Left forelimb (tissue), 1 donor: ENCODE results near the gene DCDC2.
"Not testable (repeated sequence)": the region's sequence is repeated elsewhere in the genome, so short reads cannot be mapped to it uniquely, and the experiment has no call there.

Experiments
- DNase-seq: peaks from one replicate; pipeline ENCODE4 v3.0.0-alpha.2; 2018; ENCODE audit warnings: low spot score

The DCDC2 gene

DNA sequence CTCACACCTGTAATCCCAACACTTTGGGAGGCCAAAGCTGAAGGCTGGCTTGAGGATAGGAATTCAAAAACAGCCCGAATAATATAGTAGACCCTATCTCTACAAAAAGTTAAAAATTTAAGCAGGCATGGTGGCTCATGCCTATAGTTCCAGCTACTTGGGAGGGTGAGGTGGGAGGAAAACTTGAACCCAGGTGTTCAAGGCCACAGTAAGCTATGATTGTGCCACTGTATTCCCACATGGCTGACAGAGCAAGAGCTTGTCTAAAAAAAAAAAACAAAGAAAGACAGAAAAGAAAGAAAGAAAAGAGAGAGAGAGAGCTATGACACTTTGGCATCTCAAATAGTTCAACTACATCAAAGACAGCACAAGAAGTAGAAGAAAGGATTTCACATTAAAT, 33.2 kb downstream of the DCDC2 start:
- DNase-seq, result no peak

DNA sequence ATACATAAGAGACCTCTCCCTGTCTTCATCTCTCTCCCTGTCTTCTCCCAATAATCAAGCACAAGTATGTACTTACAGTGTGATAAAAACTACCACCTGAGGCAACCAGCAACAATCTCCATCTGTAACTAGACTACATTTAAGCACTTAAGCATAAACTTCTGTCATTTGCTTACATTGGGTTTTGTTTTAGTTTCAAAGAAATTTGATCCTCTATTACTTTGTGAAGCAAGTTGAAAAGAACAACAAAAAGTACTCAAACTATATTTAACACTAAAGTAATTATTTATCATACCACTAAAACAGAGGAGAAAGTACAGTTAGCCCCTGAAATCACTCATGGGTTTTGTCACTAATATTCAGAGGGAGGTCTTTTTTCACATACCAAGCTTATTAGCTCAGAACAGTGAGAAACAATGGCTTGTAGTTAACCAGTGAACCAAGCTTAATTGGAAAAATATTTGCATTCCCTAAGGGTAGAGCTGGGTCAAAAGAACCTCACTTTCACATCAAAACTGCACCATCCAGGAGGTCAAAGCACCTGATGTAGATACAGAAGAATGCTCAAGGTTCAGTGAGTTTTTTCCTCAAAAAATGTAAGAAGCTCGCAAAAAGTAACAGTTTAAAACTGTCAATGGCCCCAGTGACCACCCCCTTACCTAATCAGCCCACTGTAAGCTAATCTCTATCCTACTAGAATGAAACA, 34.1 kb downstream of the DCDC2 start:
- no peak for DNase-seq

DNA sequence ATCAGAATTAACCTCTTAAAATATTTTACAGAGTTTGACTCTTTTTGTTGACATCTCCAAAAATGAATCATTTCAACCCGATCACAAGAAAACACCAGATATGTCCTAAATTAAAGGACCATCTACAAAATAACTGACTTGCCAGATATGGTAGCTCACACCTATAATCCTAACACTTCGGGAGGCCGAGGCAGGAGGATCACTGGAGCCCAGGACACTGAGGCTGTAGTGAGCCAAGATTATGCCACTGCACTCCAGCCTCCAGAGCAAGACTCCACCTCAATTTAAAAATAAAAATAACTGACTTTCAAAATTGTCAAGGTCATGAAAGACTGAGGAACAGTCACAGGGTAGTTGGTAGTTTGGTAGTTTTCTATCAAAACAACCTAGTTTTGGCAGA, 34.9 kb downstream of the DCDC2 start:
- DNase-seq, result no peak

DNA sequence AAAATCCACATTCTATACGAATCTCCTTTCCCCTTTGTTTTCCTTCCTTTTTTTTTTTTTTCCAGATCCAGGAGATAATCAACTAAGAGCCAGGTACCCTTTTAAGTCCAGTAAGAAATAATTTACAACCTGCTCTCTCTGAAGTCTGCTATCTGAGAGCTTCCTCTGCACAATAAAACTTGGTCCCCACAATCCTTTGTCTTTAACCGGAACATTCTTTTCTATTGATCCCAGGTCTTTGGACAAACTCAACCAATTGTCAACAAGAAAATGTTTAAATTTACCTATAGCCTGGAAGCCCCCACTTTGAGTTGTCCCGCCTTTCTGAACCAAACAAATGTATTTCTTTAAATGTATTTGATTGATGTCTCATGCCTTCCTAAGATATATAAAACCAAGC, 35.4 kb downstream of the DCDC2 start:
- DNase-seq, result not testable (repeated sequence)

DNA sequence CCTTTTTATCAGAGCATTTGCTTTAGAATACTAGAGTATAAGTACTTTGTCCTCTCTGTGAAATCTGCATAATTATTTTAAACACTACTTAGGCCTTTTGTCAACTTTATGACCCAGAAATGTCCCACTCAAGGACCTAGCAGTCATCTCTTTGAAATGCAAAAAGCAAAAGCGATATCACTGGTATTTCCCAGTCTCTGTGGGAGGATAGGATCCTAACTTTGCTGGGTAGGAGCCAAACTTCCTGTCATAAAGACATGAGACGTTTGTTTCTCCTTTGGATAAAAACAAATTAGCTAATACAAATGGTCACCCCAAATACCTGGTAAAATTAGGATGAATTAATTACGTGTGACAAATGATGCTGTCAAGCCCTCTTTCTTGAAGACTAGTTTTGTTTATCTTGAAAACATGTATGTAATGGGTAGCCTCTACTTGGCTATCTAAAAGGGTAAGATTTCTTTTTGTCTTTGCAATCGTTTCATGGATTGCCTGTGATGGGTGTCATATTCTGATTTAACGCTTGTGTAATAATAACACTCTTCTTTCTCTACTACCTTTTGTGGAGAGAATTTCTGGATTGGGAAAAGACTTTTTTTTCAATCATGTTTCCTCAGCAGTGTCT, 36.2 kb downstream of the DCDC2 start:
- no peak for DNase-seq

DNA sequence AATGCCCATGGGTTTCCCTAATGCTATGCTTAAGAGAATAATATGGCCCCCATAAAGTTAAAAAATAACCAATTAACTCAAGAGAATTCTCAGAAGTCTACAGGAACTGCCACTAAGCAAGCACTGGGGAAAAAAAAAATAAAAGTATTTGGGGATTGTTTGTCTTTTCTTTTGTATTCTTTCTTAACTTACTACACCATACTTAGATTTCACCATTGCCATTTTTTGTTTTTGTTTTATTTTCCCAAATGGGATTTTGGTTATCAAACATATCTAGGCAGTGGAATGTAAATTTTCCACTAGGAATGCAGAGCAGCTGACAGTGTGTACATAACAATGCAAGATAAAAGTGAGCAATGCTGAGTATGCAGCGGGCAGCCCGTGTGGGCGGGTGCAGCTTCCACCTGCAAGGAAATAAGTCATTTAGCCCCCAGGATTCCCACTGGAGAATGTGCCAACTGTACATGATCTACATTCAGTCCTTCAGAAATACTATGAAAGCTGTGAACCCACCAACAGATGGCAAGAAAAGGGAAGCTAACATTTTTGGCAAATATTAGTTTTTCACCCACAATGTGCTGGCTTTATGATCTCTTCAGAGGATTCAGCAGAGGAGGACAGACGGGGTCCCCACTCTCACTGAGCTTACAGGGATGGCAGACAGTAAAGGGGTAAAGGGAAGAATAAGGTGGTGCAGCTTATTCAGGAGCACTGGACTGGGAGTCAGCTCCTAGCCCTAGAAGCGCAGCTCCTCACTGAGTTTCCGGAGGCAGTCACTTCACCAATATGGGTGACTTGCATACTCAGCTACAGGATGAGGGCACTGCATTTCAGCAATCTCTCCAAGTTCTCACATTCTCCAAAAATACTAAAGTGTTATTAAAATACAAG, 44.4 kb downstream of the DCDC2 start:
- DNase-seq, result no peak

DNA sequence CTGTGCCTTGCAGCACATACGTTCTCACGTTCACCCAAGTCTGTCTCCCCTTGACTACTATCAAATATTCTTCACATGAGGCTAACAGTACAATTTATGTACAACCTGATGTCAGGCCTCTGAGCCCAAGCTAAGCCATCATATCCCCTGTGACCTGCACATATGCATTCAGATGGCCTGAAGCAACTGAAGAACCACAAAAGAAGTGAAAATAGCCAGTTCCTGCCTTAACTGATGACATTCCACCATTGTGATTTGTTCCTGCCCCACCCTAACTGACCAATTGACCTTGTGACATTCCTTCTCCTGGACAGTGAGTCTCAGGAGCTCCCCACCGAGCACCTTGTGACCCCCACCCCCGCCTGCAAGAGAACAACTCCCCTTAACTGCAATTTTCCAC, 46.1 kb downstream of the DCDC2 start:
- not testable (repeated sequence) for DNase-seq

DNA sequence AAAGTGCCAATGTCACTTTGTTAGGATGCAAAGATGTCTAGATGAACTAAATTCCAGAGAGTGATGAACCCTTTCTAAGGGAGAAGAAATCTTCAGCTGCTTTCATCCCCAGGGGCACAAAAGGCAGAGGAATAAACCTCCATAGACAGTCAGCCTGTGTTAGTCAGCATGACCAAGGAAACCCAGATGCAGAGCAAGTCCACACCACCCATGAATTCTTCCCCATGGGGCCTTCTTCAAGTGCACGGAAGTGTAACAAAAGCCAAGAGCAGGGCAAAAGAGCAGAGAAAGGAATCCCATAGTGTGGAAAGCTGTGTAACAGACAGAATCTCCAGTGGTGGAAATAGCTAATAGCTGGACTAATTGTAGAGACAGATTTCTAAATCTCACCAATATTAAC, 50.0 kb downstream of the DCDC2 start:
- DNase-seq, result no peak

DNA sequence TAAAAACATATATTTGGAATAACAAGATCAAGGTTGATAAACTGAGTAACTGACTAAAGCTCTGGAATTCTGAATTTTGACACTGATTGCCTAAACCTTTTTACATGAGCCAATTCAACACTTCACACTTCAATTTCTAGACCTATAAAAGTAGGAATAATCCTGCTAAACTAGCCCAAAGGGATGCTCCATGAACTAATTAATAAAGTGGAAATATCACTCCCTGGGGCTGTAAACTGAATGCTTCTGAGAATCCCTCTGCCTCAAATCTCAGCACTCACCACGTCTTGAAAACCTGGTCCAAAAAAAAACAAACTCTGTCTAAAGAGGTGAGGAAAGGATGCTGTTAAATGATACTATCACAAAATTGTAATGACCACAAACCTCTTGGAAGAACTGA, 50.9 kb downstream of the DCDC2 start:
- DNase-seq, result no peak

DNA sequence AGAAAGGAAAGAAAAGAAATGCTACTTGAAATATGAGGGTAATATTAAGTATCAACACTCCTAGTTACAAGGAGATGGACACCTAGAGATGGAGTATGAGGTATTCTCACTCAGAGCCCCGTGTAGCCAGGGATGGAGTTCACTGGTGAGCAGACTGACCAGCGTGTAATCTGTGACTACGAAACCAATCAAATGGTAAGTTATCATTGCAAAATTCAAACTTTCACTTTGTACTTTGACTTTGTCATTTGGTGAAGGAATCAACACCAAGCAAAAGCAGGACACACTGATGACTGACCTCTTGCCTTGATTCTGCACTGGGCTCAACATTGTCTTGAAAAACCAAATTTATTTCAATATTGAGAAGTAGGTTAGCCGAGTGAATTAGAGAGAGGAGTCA, 51.8 kb downstream of the DCDC2 start:
- no peak for DNase-seq

DNA sequence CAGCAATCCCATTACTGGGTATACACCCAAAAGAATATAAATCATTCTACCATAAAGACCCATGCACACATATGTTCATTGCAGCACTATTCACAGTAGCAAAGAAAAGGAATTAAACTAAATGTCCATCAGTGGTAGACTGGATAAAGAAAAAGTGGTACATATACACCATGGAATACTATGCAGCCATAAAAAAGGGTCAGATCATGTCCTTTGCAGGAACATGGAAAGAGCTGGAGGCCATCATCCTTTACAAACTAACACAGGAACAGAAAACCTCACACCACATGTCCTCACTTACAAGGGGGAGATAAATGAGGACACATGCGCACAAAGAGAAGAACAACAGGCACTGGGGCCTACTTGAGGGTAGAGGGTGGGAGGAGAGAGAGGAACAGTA, 60.9 kb downstream of the DCDC2 start:
- no peak for DNase-seq

DNA sequence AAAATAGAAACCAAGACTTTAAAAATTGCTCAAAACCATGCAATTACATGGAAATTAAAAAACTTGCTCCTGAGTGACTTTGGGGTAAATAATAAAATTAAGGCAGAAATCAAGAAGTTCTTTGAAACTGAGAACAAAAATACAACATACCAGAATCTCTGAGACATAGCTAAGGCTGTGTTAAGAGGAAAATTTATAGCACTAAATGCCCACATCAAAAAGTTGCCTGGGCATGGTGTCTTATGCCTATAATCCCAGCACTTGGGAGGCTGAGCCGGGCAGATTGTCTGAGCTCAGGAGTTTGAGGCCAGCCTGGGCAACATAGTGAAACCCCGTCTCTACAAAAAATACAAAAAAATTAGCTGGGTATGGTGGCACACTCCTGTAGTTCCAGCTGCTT, 64.0 kb downstream of the DCDC2 start:
- not testable (repeated sequence) for DNase-seq

DNA sequence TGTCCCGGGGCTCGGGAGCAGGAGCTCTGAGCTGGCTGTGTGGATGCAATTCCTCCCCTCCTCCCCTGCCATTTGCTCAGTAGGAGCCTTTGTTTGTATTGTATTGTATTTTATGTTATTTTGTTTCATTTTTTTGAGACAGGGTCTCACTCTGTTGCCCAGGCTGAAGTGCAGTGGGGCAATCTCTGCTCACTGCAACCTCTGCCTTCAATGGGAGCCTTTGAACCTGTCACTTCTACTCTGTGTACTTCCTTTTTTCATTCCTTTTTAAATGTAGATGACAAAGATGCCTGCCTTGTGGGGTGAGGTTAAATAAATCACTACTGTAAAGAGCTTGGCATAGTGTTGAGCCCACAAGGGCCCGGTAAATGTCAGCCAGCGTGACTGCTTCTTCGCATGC, 70.6 kb downstream of the DCDC2 start:
- DNase-seq, result no peak

DNA sequence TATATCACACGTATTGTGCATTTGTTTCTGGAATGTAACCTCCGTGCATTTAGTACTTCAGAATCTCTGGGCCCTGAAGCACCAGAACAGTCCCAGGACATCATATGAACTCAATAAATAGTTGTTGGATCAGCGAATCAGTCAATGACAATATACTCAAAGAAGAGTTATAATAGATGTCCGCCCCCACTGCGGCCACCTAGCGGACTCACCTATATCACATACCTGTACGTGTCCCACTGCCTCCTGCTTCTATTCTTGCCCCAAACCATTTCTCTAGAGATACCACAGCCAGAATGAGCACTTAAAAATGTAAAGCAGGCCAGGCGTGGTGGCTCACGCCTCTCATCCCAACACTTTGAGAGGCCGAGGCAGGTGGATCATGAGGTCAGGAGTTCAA, 73.9 kb downstream of the DCDC2 start:
- DNase-seq, result no peak

DNA sequence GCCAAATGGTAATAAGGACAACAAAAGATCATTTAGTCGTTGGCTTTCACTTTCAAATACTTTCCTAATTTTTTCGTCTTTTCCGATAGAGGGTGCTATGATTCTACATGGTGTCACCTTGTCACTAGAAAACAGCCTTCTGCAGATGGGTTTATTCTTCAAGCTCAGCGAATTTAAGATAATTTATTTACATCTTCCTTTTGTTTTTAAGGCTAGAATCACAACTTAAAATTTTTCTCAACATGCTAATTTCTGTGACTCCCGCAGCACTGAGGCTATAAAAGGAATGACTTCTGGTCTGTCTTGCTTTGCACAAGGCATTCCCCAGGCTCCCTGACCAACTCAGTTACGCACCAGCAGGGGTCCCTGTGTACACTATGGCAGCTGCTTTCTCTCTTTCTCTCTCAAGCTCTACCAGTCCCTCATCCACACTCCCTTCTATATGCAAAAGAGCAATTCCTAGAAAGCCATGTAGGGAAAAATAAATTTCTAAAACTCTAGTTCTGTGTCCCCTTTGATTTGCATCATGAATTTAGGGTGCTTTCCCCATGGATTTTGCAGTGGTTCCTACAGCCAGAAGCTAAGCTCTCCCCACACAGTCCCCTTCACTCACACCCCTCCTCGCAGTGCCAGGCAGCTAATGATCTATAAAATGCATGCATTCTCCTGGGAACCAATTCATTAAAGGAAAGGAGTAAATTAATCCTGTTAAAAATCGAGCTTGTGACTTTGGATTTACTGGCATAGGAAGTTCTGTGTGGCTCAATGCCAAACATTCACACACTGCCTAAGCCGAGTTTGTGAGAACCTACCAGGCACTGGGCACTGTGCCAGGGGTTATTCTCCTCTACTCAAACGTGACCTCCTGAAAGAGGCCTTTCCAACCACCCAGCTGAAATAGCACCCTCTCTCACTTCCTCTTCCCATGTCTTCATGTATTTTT, 74.5 kb downstream of the DCDC2 start:
- no peak for DNase-seq

DNA sequence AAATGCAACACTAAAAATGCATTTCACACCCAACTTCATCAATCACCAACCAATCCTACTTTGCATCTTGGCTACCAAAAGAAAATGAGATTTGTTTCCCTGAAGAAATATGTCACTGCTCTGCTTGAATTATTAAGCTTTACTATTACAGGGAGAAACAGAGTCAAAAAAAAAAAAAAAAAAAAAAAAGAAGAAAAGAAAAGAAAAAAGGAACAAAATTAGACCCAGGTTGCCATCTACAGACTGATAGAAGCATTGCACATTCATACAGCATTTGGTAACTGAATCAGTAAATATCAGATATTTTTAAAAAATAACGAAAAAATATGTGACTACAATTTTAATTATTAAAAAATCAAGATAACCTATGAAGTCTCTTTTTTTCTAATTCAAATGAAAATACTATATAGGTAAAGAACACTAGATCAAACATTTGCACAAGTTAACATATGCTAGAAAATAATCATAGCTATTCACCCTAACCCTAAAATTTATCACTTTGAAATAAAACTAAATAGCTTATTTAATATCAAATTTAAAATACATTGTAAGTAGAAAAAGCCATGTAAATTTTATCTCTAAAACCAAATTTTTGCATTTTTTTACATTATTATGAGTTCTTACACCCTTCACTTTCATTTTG, 83.3 kb downstream of the DCDC2 start:
- DNase-seq, result no peak

DNA sequence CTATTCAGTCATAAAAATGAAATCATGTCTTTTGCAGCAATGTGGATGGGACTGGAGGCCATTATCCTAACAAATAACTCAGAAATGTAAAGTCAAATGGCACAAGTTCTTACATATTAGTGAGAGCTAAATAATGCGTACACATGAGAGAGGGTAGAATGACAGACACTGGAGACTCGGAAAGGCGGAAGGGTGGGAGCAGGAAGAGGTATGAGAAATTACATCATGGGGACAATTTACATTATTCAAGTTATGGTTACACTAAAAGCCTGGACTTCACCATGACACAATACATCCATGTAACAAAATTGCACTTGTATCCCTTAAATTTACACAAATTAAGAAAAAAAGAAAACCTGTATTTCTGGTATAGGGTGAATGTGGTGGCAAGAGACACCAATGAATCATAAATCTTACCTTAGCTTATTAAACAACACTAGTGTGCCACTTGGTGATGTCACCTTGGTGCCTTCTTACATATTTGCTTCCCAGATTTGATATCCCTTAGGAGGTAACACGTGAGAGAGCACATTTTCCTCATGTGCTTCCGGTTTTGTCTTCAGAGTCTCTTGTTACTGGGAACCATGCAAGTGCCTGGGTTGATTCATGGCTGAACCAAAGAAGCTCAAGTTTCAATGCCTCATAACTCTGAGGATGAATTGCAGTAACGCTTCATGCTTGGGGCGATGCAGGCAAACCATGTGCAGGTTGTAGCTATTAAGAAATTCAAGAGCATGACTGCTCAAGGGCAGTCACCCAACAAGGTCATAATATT, 84.6 kb downstream of the DCDC2 start:
- no peak for DNase-seq

DNA sequence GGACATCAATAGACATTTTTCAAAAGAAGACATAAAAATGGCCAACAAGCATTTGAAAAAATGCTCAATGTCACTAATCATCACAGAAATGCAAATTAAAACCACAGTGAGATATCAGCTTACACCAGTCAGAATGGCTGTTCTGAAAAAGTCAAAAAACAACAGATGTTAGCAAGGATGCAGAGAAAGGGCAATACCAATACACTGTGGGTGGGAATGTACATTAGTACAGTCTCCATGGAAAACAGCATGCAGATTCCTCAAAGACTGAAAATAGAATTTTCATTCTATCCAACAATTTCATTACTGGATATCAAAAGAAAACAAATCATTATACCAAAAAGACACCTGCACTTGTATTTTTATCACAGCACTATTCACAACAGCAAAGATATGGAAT, 85.3 kb downstream of the DCDC2 start:
- DNase-seq, result no peak

DNA sequence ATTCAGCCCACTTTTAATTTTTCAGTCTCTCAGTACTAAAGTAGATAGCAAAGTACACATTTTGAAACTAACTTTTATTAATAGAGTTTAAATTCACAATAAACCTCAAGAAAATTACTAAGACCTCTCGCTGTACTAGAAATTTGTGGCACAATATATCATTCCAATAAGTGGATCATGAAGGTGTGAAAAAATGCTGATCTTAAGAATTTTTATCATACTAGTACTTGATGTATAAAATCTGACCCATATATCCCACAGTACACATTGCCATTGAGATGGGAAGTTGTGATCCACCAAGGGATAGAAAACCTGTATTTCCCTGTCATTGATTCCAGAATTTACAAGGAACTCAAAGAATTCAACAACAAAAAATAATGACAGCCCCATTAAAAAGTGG, 85.7 kb downstream of the DCDC2 start:
- DNase-seq, result no peak

DNA sequence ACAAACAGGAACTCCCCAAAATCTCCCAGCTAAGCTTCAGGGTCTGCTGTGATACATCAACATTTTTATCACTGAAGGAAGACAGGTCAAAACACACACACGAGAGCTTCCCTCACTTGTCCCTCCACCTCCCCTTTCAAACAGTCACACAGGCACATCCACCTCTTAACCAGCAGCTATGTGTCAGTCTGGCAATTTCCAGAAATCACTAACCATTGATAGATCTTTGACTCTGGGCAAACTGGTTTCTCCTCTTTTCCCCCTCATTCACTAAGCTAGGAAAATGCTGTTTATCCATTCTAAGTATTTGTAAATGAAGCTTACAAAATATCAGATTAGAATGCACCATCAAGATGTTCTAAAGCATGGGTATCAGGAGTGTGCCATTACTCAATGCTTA, 87.8 kb downstream of the DCDC2 start:
- no peak for DNase-seq

DNA sequence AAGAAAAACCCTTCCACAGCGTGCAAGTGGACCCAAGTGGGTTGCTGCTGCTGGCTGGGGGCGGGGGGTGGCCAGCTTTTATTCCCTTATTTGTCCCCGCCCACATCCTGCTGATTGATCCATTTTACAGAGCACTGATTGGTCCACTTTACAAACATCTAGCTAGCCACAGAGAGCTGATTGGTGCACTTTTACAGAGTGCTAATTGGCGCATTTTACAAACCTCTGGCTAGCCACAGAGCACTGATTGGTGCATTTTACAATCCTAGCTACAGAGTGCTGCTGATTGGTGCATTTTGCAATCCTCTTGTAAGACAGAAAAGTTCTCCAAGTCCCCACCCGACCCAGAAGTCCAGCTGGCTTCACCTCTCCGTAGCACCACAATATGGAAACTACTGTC, 99.6 kb downstream of the DCDC2 start:
- DNase-seq, result not testable (repeated sequence)
